ENCODE data around the gene EYA2.

DNA sequence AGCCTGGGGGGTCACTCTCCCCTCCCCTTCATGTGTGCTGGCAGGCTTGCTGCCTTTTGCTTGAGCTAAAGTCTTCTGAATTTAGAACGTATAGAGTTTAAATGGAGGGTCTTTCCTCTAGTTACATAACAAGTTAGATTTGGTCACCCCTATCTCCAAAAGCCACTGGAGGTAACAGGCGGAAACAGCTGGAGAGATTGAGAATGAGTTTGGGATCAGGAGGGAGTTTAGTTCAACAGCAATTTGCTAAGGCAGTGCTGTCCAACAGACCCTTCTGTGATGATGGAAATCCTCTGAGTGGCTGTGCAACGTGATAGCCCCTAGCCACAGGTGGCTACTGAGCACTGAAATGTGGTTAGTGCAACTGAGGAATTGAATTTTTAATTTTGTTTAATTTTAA is 132.8 kb downstream of the EYA2 start:
- TF ChIP-seq, protein P1, sequence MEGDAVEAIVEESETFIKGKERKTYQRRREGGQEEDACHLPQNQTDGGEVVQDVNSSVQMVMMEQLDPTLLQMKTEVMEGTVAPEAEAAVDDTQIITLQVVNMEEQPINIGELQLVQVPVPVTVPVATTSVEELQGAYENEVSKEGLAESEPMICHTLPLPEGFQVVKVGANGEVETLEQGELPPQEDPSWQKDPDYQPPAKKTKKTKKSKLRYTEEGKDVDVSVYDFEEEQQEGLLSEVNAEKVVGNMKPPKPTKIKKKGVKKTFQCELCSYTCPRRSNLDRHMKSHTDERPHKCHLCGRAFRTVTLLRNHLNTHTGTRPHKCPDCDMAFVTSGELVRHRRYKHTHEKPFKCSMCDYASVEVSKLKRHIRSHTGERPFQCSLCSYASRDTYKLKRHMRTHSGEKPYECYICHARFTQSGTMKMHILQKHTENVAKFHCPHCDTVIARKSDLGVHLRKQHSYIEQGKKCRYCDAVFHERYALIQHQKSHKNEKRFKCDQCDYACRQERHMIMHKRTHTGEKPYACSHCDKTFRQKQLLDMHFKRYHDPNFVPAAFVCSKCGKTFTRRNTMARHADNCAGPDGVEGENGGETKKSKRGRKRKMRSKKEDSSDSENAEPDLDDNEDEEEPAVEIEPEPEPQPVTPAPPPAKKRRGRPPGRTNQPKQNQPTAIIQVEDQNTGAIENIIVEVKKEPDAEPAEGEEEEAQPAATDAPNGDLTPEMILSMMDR (IDR thresholded peaks at IDR 0.05): no peak
- no peak for TF ChIP-seq POLR2A (IDR thresholded peaks at IDR 0.05)

Data from adrenal gland (tissue), 5 donors.